Measurements from ENCODE around the gene SDSL.
A peak's percentile ranks its signal among the peaks of the same experiment; 100 is the strongest.

DNA sequence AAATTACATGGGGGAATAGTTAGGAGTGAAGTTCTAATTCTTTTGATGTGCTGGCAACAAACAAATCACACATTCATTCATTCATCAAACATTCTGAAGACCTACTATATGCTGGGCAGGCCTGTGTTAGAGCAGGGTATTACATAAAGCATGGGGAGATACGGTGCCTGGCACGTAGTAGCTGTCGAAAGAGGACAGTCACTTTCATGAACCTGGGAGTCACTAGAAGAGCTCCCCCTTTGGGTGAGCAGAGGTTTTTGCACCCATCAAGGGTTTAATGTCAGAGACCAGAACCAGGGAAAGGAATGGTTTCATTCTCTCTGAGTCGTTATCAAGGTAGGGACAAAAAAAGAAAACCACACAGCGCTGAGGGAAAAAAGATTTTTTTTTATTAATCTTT lies 39.5 kb downstream of the SDSL start:
- TF ChIP-seq, protein P1, sequence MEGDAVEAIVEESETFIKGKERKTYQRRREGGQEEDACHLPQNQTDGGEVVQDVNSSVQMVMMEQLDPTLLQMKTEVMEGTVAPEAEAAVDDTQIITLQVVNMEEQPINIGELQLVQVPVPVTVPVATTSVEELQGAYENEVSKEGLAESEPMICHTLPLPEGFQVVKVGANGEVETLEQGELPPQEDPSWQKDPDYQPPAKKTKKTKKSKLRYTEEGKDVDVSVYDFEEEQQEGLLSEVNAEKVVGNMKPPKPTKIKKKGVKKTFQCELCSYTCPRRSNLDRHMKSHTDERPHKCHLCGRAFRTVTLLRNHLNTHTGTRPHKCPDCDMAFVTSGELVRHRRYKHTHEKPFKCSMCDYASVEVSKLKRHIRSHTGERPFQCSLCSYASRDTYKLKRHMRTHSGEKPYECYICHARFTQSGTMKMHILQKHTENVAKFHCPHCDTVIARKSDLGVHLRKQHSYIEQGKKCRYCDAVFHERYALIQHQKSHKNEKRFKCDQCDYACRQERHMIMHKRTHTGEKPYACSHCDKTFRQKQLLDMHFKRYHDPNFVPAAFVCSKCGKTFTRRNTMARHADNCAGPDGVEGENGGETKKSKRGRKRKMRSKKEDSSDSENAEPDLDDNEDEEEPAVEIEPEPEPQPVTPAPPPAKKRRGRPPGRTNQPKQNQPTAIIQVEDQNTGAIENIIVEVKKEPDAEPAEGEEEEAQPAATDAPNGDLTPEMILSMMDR (optimal IDR thresholded peaks at IDR 0.05 in 1 of 3, IDR thresholded peaks at IDR 0.05 in 1 of 3, conservative IDR thresholded peaks at IDR 0.05 in 1 of 3; ENCODE audit: extremely low read depth in 1 of 3, insufficient read depth in 2 of 3, low read length in 3 of 3) = peak; percentile 45 to 52 (median 49)
- no peak for TF ChIP-seq EZH2 (IDR thresholded peaks at IDR 0.05; ENCODE audit: low read length)
